Activated T-cell treated with anti-CD3 and anti-CD28 coated beads, Interleukin-2, amount 50 U/mL, for 72 hours (primary cell): ENCODE measurements around the gene HEATR5A. TPM values are rescaled to one million over a fixed set of nuclear protein-coding genes. Genes with fewer than 3 reads are reported as not detected.

Source experiments
- ATAC-seq, 2 donors: fragments of 150-1000 bp; cut with Tn5 transposase; replicated peaks in 1 of 2; 2 replicates each; pipeline ENCODE4 v1.10.0; 2021; ENCODE audit warnings: moderate library complexity in 2 of 2, mild to moderate bottlenecking in 1 of 2
- DNase-seq, 2 donors: peaks; one replicate each; pipeline ENCODE4 v3.0.0; 2021 to 2022; ENCODE audit warnings: mixed read lengths in 1 of 2
- H3K27ac Mint-ChIP-seq: one replicate; pipeline ENCODE4 v1.8.0; 2022; ENCODE audit warnings: mild to moderate bottlenecking, moderate library complexity, mixed read lengths
- H3K27me3 Mint-ChIP-seq: one replicate; pipeline ENCODE4 v1.8.0; 2022; ENCODE audit warnings: low read depth, mixed read lengths
- H3K36me3 Mint-ChIP-seq, 2 donors: one replicate each; pipeline ENCODE4 v1.8.0; 2022; ENCODE audit warnings: mixed read lengths in 2 of 2, mild to moderate bottlenecking in 1 of 2; ENCODE audit not compliant: insufficient read depth in 2 of 2
- H3K4me1 Mint-ChIP-seq: one replicate; pipeline ENCODE4 v1.8.0; 2022; ENCODE audit warnings: low read depth, mixed read lengths
- H3K4me3 Mint-ChIP-seq, 2 donors: one replicate each; pipeline ENCODE4 v1.8.0; 2022; ENCODE audit warnings: mild to moderate bottlenecking in 2 of 2, mixed read lengths in 2 of 2, moderate library complexity in 2 of 2
- H3K9me3 Mint-ChIP-seq, 2 donors: one replicate each; pipeline ENCODE4 v1.8.0; 2022; ENCODE audit warnings: mixed read lengths in 2 of 2
- total RNA-seq, 2 donors: library from RNA; stranded (reverse); gene quantifications; one replicate each; pipeline ENCODE4 v1.2.3, GENCODE V29; 2022

The HEATR5A gene
- total RNA-seq, 2 donors from 2014 or later = 11.4 to 13.3 TPM

GRCh38 chr14:31297112-31297511 is 123.2 kb downstream of the HEATR5A start:
- H3K4me3 Mint-ChIP-seq = no peak overlapping the region

GRCh38 chr14:31294746-31295405 is 125.5 kb downstream of the HEATR5A start:
- no peak for DNase-seq
- no peaks in the 10 kb centered on the region for H3K27me3 Mint-ChIP-seq
- H3K27ac Mint-ChIP-seq = no peak overlapping the region
- no peaks in the 10 kb centered on the region for H3K4me1 Mint-ChIP-seq
- ATAC-seq = no peak
- H3K36me3 Mint-ChIP-seq = no peaks in the 10 kb centered on the region
- no peak overlapping the region for H3K4me3 Mint-ChIP-seq
- no peaks in the 10 kb centered on the region for H3K9me3 Mint-ChIP-seq

More at GRCh38 chr14:31297112-31297511, 123.2 kb downstream of the HEATR5A start:
- Mint-ChIP-seq H3K27ac (no peak overlapping the region), H3K36me3 (peaks cover 0 to 4% of the 10 kb centered on the region in 2 donors), H3K27me3 (no peaks in the 10 kb centered on the region), H3K4me1 (no peaks in the 10 kb centered on the region), H3K9me3 (no peaks in the 10 kb centered on the region)
- no peak for DNase-seq
- ATAC-seq = no peak

GRCh38 chr14:31292937-31293616 is 127.3 kb downstream of the HEATR5A start:
- no peaks in the 10 kb centered on the region for H3K36me3 Mint-ChIP-seq
- DNase-seq = no peak
- no peaks in the 10 kb centered on the region for H3K27me3 Mint-ChIP-seq
- no peaks in the 10 kb centered on the region for H3K9me3 Mint-ChIP-seq
- no peak for ATAC-seq
- no peak overlapping the region for H3K4me3 Mint-ChIP-seq
- H3K27ac Mint-ChIP-seq = no peak overlapping the region
- no peaks in the 10 kb centered on the region for H3K4me1 Mint-ChIP-seq

GRCh38 chr14:31291210-31291609 is 129.1 kb downstream of the HEATR5A start:
- DNase-seq (no peak), ATAC-seq (no peak)
- Mint-ChIP-seq H3K9me3 (peaks cover 0 to 1% of the 10 kb centered on the region in 2 donors), H3K36me3 (no peaks in the 10 kb centered on the region), H3K27ac (no peak overlapping the region), H3K4me1 (no peaks in the 10 kb centered on the region), H3K4me3 (no peak overlapping the region), H3K27me3 (no peaks in the 10 kb centered on the region)

GRCh38 chr14:31287294-31287972 is 132.9 kb downstream of the HEATR5A start:
- ATAC-seq (no peak), DNase-seq (no peak)
- H3K4me3 Mint-ChIP-seq = no peak overlapping the region
- H3K27me3 Mint-ChIP-seq = no peaks in the 10 kb centered on the region
- no peak overlapping the region for H3K27ac Mint-ChIP-seq
- H3K36me3 Mint-ChIP-seq = no peaks in the 10 kb centered on the region
- peaks cover 11% of the 10 kb centered on the region for H3K4me1 Mint-ChIP-seq
- peaks cover 0 to 1% of the 10 kb centered on the region in 2 donors for H3K9me3 Mint-ChIP-seq

- no peak overlapping the region for H3K27ac Mint-ChIP-seq
- ATAC-seq (peak in 1 of 2 donors; percentile 35), DNase-seq (peak in 1 of 2 donors; percentile 13)
- H3K4me3 Mint-ChIP-seq = no peak overlapping the region
- peaks cover 0 to 1% of the 10 kb centered on the region in 2 donors for H3K9me3 Mint-ChIP-seq
- no peaks in the 10 kb centered on the region for H3K36me3 Mint-ChIP-seq
- peaks cover 11% of the 10 kb centered on the region for H3K4me1 Mint-ChIP-seq
- H3K27me3 Mint-ChIP-seq = no peaks in the 10 kb centered on the region
Measured at GRCh38 chr14:31286456-31287293, 133.7 kb downstream of the HEATR5A start.

GRCh38 chr14:31283578-31284252 is 136.6 kb downstream of the HEATR5A start:
- H3K27ac Mint-ChIP-seq = no peak overlapping the region
- no peak for DNase-seq

GRCh38 chr14:31283153-31283552 is 137.2 kb downstream of the HEATR5A start:
- Mint-ChIP-seq H3K36me3 (peaks cover 3 to 4% of the 10 kb centered on the region in 2 donors), H3K27me3 (no peaks in the 10 kb centered on the region), H3K27ac (no peak overlapping the region), H3K4me3 (no peak overlapping the region), H3K9me3 (peaks cover 0 to 1% of the 10 kb centered on the region in 2 donors), H3K4me1 (peaks cover 11% of the 10 kb centered on the region)
- no peak for DNase-seq
- no peak for ATAC-seq

More at GRCh38 chr14:31283578-31284252, 136.6 kb downstream of the HEATR5A start:
- Mint-ChIP-seq H3K4me1 (peaks cover 11% of the 10 kb centered on the region), H3K4me3 (no peak overlapping the region), H3K27me3 (no peaks in the 10 kb centered on the region), H3K9me3 (peaks cover 0 to 1% of the 10 kb centered on the region in 2 donors), H3K36me3 (peaks cover 3 to 4% of the 10 kb centered on the region in 2 donors)
- ATAC-seq = peak; percentile 20 to 30

GRCh38 chr14:31280871-31281220 is 139.5 kb downstream of the HEATR5A start:
- ATAC-seq (no peak), DNase-seq (no peak)
- Mint-ChIP-seq H3K9me3 (peaks cover 0 to 3% of the 10 kb centered on the region in 2 donors), H3K4me1 (peaks cover 11% of the 10 kb centered on the region), H3K4me3 (no peak overlapping the region), H3K27me3 (no peaks in the 10 kb centered on the region), H3K27ac (no peak overlapping the region), H3K36me3 (peaks cover 7 to 11% of the 10 kb centered on the region in 2 donors)

GRCh38 chr14:31280132-31280870 is 140.0 kb downstream of the HEATR5A start:
- Mint-ChIP-seq H3K4me1 (peaks cover 11% of the 10 kb centered on the region), H3K27me3 (no peaks in the 10 kb centered on the region), H3K4me3 (no peak overlapping the region), H3K36me3 (peaks cover 7 to 11% of the 10 kb centered on the region in 2 donors), H3K27ac (no peak overlapping the region), H3K9me3 (peaks cover 0 to 3% of the 10 kb centered on the region in 2 donors)
- no peak for DNase-seq
- ATAC-seq = no peak

GRCh38 chr14:31278883-31279282 is 141.5 kb downstream of the HEATR5A start:
- DNase-seq = no peak
- peaks cover 0 to 3% of the 10 kb centered on the region in 2 donors for H3K9me3 Mint-ChIP-seq
- H3K27ac Mint-ChIP-seq = no peak overlapping the region
- H3K4me3 Mint-ChIP-seq = no peak overlapping the region
- H3K4me1 Mint-ChIP-seq = peaks cover 13% of the 10 kb centered on the region
- H3K27me3 Mint-ChIP-seq = no peaks in the 10 kb centered on the region
- no peak for ATAC-seq
- peaks cover 8 to 17% of the 10 kb centered on the region in 2 donors for H3K36me3 Mint-ChIP-seq

- peaks cover 9 to 18% of the 10 kb centered on the region in 2 donors for H3K36me3 Mint-ChIP-seq
- H3K9me3 Mint-ChIP-seq = peaks cover 0 to 3% of the 10 kb centered on the region in 2 donors
- H3K27ac Mint-ChIP-seq = no peak overlapping the region
- no peaks in the 10 kb centered on the region for H3K27me3 Mint-ChIP-seq
- H3K4me1 Mint-ChIP-seq = peaks cover 19% of the 10 kb centered on the region
- ATAC-seq (no peak), DNase-seq (no peak)
- no peak overlapping the region for H3K4me3 Mint-ChIP-seq
Measured at GRCh38 chr14:31277085-31277484, 143.3 kb downstream of the HEATR5A start.
